Esophagus squamous epithelium (tissue), 4 donors: Measurements from ENCODE around the gene CHST11.

ENCODE experiments used
- POLR2A ChIP-seq, 4 donors: fragments of 450-650 bp; IDR thresholded peaks; one replicate each; pipeline ENCODE4 v1.6.1; 2017; ENCODE audit warnings: antibody characterized with exemption in 4 of 4, mild to moderate bottlenecking in 4 of 4, moderate library complexity in 3 of 4
- TF ChIP-seq, protein P1 (sequence below), 6 experiments: fragments of 450-650 bp in 4 of 6; fragments of 200-600 bp in 2 of 6; sonication (generic) in 2 of 6; IDR thresholded peaks; one replicate each; pipeline ENCODE4 v1.5.1; 2016 to 2019; ENCODE audit warnings: antibody characterized with exemption in 6 of 6, mild to moderate bottlenecking in 4 of 6, moderate library complexity in 4 of 6

DNA sequence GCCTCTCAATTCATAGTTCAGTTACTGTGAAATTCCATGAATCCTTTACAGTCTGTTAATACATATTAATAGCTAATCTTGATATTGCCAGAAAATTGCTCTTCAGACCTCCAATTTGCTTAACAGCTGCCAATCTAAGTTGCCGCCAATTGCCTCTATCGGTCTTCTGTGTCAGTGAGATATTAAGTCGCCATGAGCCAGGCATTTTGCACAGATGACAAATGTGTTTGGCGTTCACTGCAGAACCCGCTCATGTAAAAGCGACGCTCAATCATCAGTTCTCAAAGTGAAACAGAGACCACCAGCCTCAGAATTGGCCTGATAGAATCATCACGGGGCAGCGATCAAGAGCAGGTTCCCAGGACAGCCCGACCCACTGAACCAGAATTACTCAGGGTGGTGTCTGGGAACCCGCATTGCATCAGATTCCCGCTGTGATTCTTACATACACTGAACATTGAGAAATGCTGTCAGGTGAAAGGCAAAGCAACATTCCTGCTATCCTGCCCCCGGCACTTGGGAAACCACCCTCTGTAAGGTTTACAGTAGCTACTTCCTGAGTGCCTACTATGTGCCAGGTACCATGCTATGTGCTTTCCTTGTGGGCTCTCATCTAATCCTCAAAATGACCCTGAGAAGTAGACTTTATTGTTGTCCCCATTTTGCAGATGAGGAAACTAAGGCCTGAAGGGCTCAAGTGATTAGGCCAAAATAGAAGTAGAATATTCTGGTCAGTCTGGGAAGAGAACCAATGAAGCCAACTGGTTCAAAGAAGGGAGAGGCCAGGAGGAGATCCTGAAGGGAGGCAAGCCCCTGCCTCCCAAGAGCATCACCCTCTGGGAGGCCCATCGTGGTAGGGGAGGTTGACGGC is 285.0 kb downstream of the CHST11 start:
- no peak for TF ChIP-seq POLR2A (IDR thresholded peaks at IDR 0.05)
- TF ChIP-seq, protein P1, sequence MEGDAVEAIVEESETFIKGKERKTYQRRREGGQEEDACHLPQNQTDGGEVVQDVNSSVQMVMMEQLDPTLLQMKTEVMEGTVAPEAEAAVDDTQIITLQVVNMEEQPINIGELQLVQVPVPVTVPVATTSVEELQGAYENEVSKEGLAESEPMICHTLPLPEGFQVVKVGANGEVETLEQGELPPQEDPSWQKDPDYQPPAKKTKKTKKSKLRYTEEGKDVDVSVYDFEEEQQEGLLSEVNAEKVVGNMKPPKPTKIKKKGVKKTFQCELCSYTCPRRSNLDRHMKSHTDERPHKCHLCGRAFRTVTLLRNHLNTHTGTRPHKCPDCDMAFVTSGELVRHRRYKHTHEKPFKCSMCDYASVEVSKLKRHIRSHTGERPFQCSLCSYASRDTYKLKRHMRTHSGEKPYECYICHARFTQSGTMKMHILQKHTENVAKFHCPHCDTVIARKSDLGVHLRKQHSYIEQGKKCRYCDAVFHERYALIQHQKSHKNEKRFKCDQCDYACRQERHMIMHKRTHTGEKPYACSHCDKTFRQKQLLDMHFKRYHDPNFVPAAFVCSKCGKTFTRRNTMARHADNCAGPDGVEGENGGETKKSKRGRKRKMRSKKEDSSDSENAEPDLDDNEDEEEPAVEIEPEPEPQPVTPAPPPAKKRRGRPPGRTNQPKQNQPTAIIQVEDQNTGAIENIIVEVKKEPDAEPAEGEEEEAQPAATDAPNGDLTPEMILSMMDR (IDR thresholded peaks at IDR 0.05), result no peak
